Natural killer cell (primary cell): Measurements from ENCODE around the gene COPS2. TPM values are rescaled to one million over a fixed set of nuclear protein-coding genes. Genes with fewer than 3 reads are reported as not detected.

Experiments
- ATAC-seq, 3 donors: fragments of 150-1000 bp in 2 of 3; fragments of 200-7000 bp in 1 of 3; cut with Tn5 transposase; 1 replicate in 1 of 3; 2 replicates in 2 of 3; pipeline ENCODE4 v1.10.0; 2021; ENCODE audit warnings: mild to moderate bottlenecking in 2 of 3, moderate library complexity in 2 of 3
- DNase-seq, 2 donors: peaks; one replicate each; pipeline versions ENCODE4 v3.0.0 to v3.0.0-alpha.2; 2013 to 2021; ENCODE audit warnings: mixed read lengths in 1 of 2
- H3K27ac ChIP-seq: one replicate; pipeline ENCODE4 v1.5.1; 2013; ENCODE audit warnings: mild to moderate bottlenecking, low read length
- H3K27me3 ChIP-seq: one replicate; pipeline ENCODE4 v1.6.1; 2013; ENCODE audit warnings: low read length; ENCODE audit not compliant: control insufficient read depth, insufficient read depth
- H3K36me3 ChIP-seq: one replicate; pipeline ENCODE4 v1.6.1; 2013; ENCODE audit warnings: low read length; ENCODE audit not compliant: control insufficient read depth, insufficient read depth
- H3K4me1 ChIP-seq: one replicate; pipeline ENCODE4 v1.6.1; 2013; ENCODE audit warnings: low read length; ENCODE audit not compliant: control insufficient read depth, insufficient read depth
- H3K4me3 ChIP-seq: one replicate; pipeline ENCODE4 v1.5.1; 2013; ENCODE audit warnings: low read length
- H3K9me3 ChIP-seq: one replicate; pipeline ENCODE4 v1.6.1; 2013; ENCODE audit warnings: low read length; ENCODE audit not compliant: control insufficient read depth, insufficient read depth
- H3K27ac Mint-ChIP-seq, 2 donors: one replicate each; pipeline ENCODE4 v1.8.0; 2022; ENCODE audit warnings: mild to moderate bottlenecking in 2 of 2, mixed read lengths in 2 of 2, moderate library complexity in 1 of 2
- H3K27me3 Mint-ChIP-seq, 2 donors: one replicate each; pipeline ENCODE4 v1.8.0; 2022; ENCODE audit warnings: low read depth in 2 of 2, mixed read lengths in 2 of 2
- H3K36me3 Mint-ChIP-seq: one replicate; pipeline ENCODE4 v1.8.0; 2022; ENCODE audit warnings: mixed read lengths
- H3K4me1 Mint-ChIP-seq, 2 donors: one replicate each; pipeline ENCODE4 v1.8.0; 2022; ENCODE audit warnings: mixed read lengths in 2 of 2
- H3K4me3 Mint-ChIP-seq: one replicate; pipeline ENCODE4 v1.8.0; 2022; ENCODE audit warnings: mild to moderate bottlenecking, moderate library complexity, mixed read lengths
- H3K9me3 Mint-ChIP-seq, 2 donors: one replicate each; pipeline ENCODE4 v1.8.0; 2022; ENCODE audit warnings: mixed read lengths in 2 of 2
- WGBS: methylation state at CpG from one replicate; pipeline ENCODE4 v1.1.7; 2013; ENCODE audit warnings: missing lambda C conversion rate; ENCODE audit not compliant: insufficient coverage; 5-methylcytosine and 5-hydroxymethylcytosine counted together
- intact Hi-C: fragments of 100-400 bp; cut with micrococcal nuclease; formaldehyde crosslinking; loops from one replicate; pipeline ENCODE4 v1.14.2; 2022
- total RNA-seq, 4 donors: library from RNA; stranded (reverse); fragments of 120-200 nt in 1 of 4; gene quantifications; one replicate each; pipeline versions ENCODE4 v1.2.3 to v1.2.4, GENCODE V29; 2013 to 2022
- TF ChIP-seq, protein P1 (sequence below): fragments of 200-600 bp; IDR thresholded peaks from one replicate; pipeline ENCODE4 v1.8.0; 2022; ENCODE audit warnings: antibody characterized with exemption

The COPS2 gene
- total RNA-seq, 3 donors from 2014 or later (not counting 1 experiment from before 2014, with no cell fraction given), result 77.6 to 90.7 (median 89.3) TPM

DNA sequence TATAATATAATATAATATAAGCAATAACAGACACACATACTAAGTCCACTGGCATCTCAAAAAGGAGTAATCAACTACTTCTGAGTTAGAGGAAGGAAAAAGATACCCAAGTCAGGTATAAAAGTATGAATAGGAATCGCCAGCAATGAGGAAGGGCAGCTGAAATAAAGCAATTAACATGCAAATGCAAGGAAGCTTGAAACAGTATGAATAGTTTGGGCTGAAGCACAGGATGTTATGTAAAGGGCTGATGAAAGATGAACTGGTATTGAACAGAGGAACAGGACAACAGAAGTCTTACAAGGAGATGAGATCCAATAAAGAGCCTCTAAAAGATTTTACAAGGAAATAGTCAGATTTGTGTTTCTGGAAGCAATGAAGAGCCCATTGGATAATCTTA, 7.1 kb downstream of the COPS2 start:
- Mint-ChIP-seq H3K27me3 (no peaks in the 10 kb centered on the region), H3K27ac (no peak overlapping the region), H3K4me1 (peaks cover 28 to 37% of the 10 kb centered on the region in 2 donors), H3K4me3 (no peak overlapping the region), H3K9me3 (no peaks in the 10 kb centered on the region), H3K36me3 (peaks cover 2% of the 10 kb centered on the region)
- TF ChIP-seq, protein P1, sequence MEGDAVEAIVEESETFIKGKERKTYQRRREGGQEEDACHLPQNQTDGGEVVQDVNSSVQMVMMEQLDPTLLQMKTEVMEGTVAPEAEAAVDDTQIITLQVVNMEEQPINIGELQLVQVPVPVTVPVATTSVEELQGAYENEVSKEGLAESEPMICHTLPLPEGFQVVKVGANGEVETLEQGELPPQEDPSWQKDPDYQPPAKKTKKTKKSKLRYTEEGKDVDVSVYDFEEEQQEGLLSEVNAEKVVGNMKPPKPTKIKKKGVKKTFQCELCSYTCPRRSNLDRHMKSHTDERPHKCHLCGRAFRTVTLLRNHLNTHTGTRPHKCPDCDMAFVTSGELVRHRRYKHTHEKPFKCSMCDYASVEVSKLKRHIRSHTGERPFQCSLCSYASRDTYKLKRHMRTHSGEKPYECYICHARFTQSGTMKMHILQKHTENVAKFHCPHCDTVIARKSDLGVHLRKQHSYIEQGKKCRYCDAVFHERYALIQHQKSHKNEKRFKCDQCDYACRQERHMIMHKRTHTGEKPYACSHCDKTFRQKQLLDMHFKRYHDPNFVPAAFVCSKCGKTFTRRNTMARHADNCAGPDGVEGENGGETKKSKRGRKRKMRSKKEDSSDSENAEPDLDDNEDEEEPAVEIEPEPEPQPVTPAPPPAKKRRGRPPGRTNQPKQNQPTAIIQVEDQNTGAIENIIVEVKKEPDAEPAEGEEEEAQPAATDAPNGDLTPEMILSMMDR, result no peak
- H3K4me1 ChIP-seq, result peaks cover 3% of the 10 kb centered on the region
- H3K4me3 ChIP-seq, result no peak overlapping the region
- H3K27me3 ChIP-seq, result no peaks in the 10 kb centered on the region
- peaks cover 17% of the 10 kb centered on the region for H3K36me3 ChIP-seq
- no peak for ATAC-seq
- intact Hi-C loops, result no loop called here
- H3K27ac ChIP-seq, result no peak overlapping the region
- DNase-seq, result no peak
- H3K9me3 ChIP-seq, result no peaks in the 10 kb centered on the region
- WGBS, result 63% methylated on average over 1 of the region's 1 CpG

- Histone ChIP-seq H3K36me3 (peaks cover 34% of the 10 kb centered on the region), H3K27me3 (no peaks in the 10 kb centered on the region), H3K9me3 (no peaks in the 10 kb centered on the region), H3K4me1 (peaks cover 2% of the 10 kb centered on the region), H3K4me3 (no peak overlapping the region), H3K27ac (no peak overlapping the region)
- Mint-ChIP-seq H3K27me3 (no peaks in the 10 kb centered on the region), H3K4me1 (peaks cover 32 to 38% of the 10 kb centered on the region in 2 donors), H3K9me3 (no peaks in the 10 kb centered on the region), H3K27ac (peak overlapping the region in 1 of 2 donors; percentile 1), H3K36me3 (peaks cover 14% of the 10 kb centered on the region), H3K4me3 (no peak overlapping the region)
- 40% methylated on average over 3 of the region's 3 CpGs for whole genome bisulfite sequencing
- peak in 2 of 3 donors; percentile 53 to 56 for ATAC-seq
- peak in 1 of 2 donors; percentile 65 for DNase-seq
- intact Hi-C loops, result loop anchor here (1.0 kb wide), 1 partner anchor 284 kb away; no protein-coding TSS in a partner anchor
- TF ChIP-seq, protein P1, result peak; percentile 70
Measured at GRCh38 chr15:49145651-49146609, 9.5 kb downstream of the COPS2 start.

DNA sequence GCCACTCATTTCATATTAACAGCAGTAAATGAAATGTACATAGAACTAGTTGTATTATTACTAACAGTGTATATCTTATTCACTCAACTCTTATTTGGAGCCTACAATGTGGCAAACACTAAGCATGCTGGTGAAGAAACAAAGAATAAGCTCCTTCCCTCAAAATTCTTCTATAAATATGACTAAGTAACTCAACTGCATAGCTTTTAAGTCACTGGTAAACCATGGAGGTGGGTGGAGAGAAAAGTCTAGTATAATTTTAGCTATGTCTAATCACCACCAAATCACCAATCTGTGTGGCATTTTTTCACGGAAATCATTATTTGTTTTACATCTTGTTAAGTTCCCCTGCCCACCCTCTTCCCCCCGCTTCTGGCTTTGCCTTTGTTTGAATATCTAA, 17.5 kb downstream of the COPS2 start:
- H3K27me3 Mint-ChIP-seq, result no peaks in the 10 kb centered on the region
- Histone ChIP-seq H3K27me3 (no peaks in the 10 kb centered on the region), H3K4me1 (no peaks in the 10 kb centered on the region), H3K36me3 (peaks cover 79% of the 10 kb centered on the region), H3K4me3 (no peak overlapping the region), H3K27ac (no peak overlapping the region), H3K9me3 (no peaks in the 10 kb centered on the region)
- no peak overlapping the region for H3K27ac Mint-ChIP-seq
- H3K36me3 Mint-ChIP-seq, result peaks cover 15% of the 10 kb centered on the region
- no peaks in the 10 kb centered on the region for H3K9me3 Mint-ChIP-seq
- ATAC-seq (no peak), DNase-seq (no peak)
- TF ChIP-seq, protein P1, result no peak
- H3K4me3 Mint-ChIP-seq, result no peak overlapping the region
- intact Hi-C loops, result no loop called here
- peaks cover 13 to 21% of the 10 kb centered on the region in 2 donors for H3K4me1 Mint-ChIP-seq
- 100% methylated on average over 1 of the region's 2 CpGs for WGBS
